ENCODE results near the gene PARVG.

PARVG gene

DNA sequence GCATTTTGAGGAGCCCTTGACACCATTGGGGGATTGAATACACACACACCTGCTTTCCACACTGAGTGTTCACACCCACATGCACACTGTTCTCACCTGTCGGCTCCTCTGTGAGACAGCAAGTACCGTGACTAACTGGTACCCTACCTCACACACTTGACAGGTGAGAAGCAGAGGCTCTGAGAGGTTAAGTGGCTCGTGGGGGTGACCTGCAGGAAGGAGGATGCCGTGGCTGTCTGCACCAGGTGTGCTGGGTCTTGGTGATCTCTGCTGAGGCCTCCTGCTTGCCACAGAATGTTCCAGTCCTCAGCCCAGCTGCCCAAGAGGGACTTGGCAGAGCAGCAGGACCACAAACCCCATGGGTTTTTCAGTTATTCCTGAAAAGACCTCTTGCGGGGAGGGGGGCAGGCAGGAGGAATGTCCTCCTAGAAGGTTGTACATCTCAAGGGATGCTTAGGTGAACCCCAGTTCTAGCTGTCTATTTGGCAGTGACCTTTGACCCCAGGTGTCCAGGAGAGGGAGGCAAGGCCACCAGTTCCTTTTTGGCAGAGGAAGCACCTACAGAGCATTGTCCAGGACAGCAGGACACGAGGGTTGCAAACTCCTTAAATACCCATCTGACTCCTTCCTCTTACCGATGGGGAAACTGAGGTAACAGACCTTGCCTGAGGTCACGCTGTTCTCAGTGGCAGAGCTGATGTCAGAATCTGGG is 66.0 kb downstream of the PARVG start:
- DNase-seq: no peak

DNA sequence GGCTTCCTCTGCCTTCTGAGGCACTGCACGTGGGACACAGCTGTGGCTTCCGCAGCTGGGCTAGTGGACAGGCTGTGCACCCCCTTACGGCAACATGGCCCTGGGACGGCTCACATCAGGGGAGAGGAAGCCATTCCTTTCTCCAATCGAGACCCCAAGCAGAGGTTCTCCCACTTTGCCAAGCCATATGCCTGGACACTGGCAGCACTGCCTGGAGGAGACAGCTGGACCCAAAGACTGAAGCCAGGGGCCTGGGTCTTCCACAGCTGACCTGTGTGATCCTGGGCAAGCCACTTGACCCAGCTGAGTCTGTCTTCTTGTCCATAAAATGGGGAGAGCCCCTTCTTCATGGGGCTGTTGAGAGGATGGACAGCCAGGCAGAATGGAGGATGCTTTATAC is 66.6 kb downstream of the PARVG start:
- DNase-seq: no peak

GRCh38 chr22:44247923-44248892 is 67.5 kb downstream of the PARVG start:
- no peak for DNase-seq

DNA sequence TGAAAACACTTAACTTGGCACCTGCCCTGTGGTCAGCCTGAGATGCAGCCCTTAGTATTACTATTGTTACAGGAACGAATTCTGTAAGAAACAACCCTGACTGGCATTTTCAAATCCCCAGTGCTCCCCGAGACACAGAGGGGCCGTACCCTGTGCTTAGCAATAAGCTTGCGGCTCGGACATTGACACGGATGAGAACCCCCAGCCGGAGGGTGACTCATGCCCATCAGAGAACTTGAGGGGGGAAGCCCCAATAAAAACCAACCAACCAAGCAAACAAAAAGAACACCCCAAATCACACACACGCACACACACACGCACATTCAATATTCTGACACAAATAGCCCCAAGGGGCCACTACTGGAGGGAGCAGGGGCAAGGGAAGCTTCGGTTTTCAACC is 68.2 kb downstream of the PARVG start:
- no peak for DNase-seq

DNA sequence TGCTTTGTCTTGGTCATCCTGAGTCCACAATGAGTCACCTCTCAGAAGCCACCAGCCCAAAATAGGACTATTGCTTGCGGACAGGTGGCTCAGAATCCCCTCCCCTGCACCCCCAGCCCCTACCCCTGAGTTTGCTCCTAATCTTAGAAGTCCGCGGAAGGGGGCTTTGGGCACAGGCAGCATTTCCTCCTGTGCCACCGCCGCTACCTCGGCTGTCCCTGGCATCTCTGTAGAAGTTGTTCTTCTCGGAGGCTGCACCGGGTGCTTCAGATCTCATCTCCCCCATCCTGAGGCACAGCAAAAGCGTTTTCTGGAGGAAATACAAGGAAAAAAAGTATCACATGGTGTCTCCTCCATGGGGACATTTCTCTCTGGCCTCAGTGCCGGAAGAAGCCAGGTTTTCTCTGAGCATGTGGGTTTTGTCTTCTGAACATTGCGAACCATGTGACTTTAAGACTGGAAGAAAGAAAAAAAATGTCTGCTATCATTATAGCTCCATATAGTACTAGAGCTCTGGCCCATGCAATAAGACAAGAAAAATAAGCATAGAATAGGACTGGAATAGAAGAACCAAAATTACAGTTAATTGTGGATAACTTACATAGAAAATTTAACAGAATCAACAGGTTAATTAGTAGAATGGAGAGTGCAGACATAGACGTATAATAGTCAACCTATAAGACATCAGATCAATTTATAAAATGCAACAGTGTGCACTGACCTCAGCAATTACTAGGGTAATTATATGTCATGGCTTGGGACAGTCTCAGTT is 68.8 kb downstream of the PARVG start:
- DNase-seq: no peak

- no peak for DNase-seq
These were observed 74.1 kb downstream of the PARVG start for GRCh38 chr22:44254811-44255210.

DNA sequence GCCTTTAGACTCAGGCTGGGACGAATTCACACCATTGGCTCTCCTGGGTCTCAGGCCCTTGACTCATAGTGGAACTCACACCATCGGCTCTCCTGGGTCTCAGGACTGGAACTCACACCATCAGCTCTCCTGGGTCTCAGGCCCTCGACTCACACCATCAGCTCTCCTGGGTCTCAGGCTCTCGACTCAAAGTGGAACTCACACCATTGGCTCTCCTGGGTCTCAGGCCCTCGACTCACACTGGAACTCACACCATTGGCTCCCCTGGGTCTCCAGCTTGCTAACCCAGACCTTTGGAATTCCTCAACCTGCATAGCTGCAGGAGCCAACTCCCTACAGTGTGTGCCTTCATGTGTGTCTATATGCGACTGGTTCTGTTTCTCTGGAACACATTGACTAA is 75.4 kb downstream of the PARVG start:
- no peak for DNase-seq

DNA sequence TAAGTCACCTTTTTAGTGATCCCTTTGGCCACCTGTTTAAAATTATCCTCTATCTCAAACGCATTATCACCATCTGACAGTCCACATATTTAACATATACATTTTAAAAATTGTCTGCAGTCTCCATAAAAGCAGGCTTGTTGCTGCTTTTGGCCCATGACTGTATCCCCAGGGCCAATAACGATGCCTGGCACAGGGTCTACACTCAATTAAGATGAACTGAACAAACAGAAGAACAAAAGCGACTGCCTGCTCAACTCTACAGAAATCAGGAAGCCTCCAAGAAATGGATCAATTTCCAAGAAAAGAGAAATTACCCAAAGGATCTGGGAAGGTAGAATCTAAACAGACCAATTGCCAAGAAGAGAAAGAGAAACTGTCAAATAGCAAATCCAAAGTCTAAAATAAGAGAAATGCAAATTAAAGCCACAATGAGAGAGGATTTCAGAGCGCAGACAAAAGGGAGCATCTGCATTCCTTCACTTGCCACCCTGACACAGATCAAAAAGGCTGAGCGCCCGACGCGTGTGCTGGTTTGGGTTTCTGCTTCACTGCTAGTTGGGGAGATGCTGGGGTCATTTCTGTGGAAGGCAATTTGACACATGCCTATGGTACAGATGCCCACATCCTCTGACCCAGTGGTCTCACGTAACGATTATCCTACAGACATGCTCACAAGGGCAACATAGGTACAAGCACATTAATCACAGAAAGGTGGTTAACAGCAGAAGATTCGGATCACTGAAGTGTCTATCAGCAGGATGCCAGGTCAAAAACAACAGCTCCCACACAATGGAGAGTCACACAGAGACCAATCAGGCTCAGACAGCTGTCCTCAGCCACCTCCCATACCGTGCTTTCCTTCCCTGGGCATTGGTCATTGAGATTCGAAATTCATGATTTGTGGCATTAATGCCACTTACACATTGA is 76.1 kb downstream of the PARVG start:
- no peak for DNase-seq
